HepG2 (cell line): ENCODE data around the gene COPS3. TPM values are rescaled to one million over a fixed set of nuclear protein-coding genes. Genes with fewer than 3 reads are reported as not detected.

Experiments
- BATF2 ChIP-seq: sonication (generic); formaldehyde crosslinking; IDR thresholded peaks from 2 replicates; pipeline ENCODE4 v1.8.0; 2022; ENCODE audit warnings: mild to moderate bottlenecking, missing genetic modification reagents, moderate library complexity
- CBFB ChIP-seq: sonication (generic); formaldehyde crosslinking; IDR thresholded peaks from 2 replicates; pipeline ENCODE4 v1.4.0; 2020; ENCODE audit warnings: missing genetic modification reagents
- CREB1 ChIP-seq, 2 experiments: fragments of 450-650 bp in 1 of 2; IDR thresholded peaks; 2 replicates each; pipeline ENCODE4 v1.6.1; 2016 to 2017; ENCODE audit warnings: control low read depth in 1 of 2, mild to moderate bottlenecking in 1 of 2, missing compliant biosample characterization in 1 of 2, missing genetic modification characterization in 1 of 2
- GABPB1 ChIP-seq: IDR thresholded peaks from 2 replicates; pipeline ENCODE4 v1.6.1; 2016; ENCODE audit warnings: mild to moderate bottlenecking, missing genetic modification reagents, moderate library complexity, missing compliant biosample characterization
- JUNB ChIP-seq: sonication (generic); formaldehyde crosslinking; IDR thresholded peaks from 2 replicates; pipeline ENCODE4 v1.8.0; 2022; ENCODE audit warnings: missing genetic modification reagents, mild to moderate bottlenecking, borderline replicate concordance
- KDM6A ChIP-seq: IDR thresholded peaks from 2 replicates; pipeline ENCODE4 v1.6.1; 2016; ENCODE audit warnings: low read depth
- KLF9 ChIP-seq: IDR thresholded peaks from 2 replicates; pipeline ENCODE4 v1.6.1; 2016; ENCODE audit warnings: low read depth
- MXD1 ChIP-seq: sonication (generic); formaldehyde crosslinking; IDR thresholded peaks from 2 replicates; pipeline ENCODE4 v1.4.0; 2020; ENCODE audit warnings: mild to moderate bottlenecking, missing genetic modification reagents
- MYNN ChIP-seq: sonication (generic); formaldehyde crosslinking; IDR thresholded peaks from 2 replicates; pipeline ENCODE4 v1.4.0; 2020; ENCODE audit warnings: mild to moderate bottlenecking, low read depth, missing genetic modification reagents
- NCOR1 ChIP-seq: fragments of 200-600 bp; sonication (generic); IDR thresholded peaks from 2 replicates; pipeline ENCODE4 v1.7.0; 2017; ENCODE audit warnings: antibody characterized with exemption, low read length, borderline replicate concordance
- NR1H2 ChIP-seq: sonication (generic); formaldehyde crosslinking; IDR thresholded peaks from 2 replicates; pipeline ENCODE4 v1.8.1; 2022; ENCODE audit warnings: low read depth, missing genetic modification reagents, borderline replicate concordance
- ONECUT2 ChIP-seq: sonication (generic); formaldehyde crosslinking; IDR thresholded peaks from 2 replicates; pipeline ENCODE4 v1.4.0; 2020; ENCODE audit warnings: missing genetic modification reagents
- RBAK ChIP-seq: sonication (generic); formaldehyde crosslinking; IDR thresholded peaks from 2 replicates; pipeline ENCODE4 v1.5.1; 2020; ENCODE audit warnings: mild to moderate bottlenecking, missing genetic modification reagents
- REL ChIP-seq: sonication (generic); formaldehyde crosslinking; conservative IDR thresholded peaks from 2 replicates; pipeline ENCODE4 v1.8.0; 2022; ENCODE audit warnings: mild to moderate bottlenecking, missing genetic modification reagents, moderate library complexity
- SMYD3 ChIP-seq: sonication (generic); formaldehyde crosslinking; IDR thresholded peaks from 2 replicates; pipeline ENCODE4 v1.8.1; 2023; ENCODE audit warnings: mild to moderate bottlenecking, missing genetic modification reagents
- TCF7L2 ChIP-seq: IDR thresholded peaks from 2 replicates; pipeline ENCODE4 v1.6.1; 2011; ENCODE audit warnings: mild to moderate bottlenecking, low read depth, low read length, moderate library complexity
- ZBTB3 ChIP-seq: sonication (generic); formaldehyde crosslinking; IDR thresholded peaks from 2 replicates; pipeline ENCODE4 v1.4.0; 2020; ENCODE audit warnings: low read depth, mild to moderate bottlenecking, moderate library complexity, missing genetic modification reagents, borderline replicate concordance
- ZEB1 ChIP-seq: IDR thresholded peaks from 2 replicates; pipeline ENCODE4 v1.6.1; 2012; ENCODE audit warnings: mild to moderate bottlenecking, low read depth, inconsistent platforms; ENCODE audit not compliant: insufficient replicate concordance
- ZNF136 ChIP-seq: sonication (generic); formaldehyde crosslinking; IDR thresholded peaks from 2 replicates; pipeline ENCODE4 v1.8.1; 2022; ENCODE audit warnings: low read depth, mild to moderate bottlenecking, moderate library complexity, missing genetic modification reagents
- ZNF496 ChIP-seq: sonication (generic); formaldehyde crosslinking; IDR thresholded peaks from 2 replicates; pipeline ENCODE4 v1.8.1; 2023; ENCODE audit warnings: mild to moderate bottlenecking, moderate library complexity, missing genetic modification reagents; ENCODE audit not compliant: insufficient replicate concordance
- ZNF567 ChIP-seq: sonication (generic); formaldehyde crosslinking; IDR thresholded peaks from 2 replicates; pipeline ENCODE4 v1.8.1; 2023; ENCODE audit warnings: mild to moderate bottlenecking, missing genetic modification reagents, borderline replicate concordance
- ZNF577 ChIP-seq: sonication (generic); formaldehyde crosslinking; IDR thresholded peaks from 2 replicates; pipeline ENCODE4 v1.4.0; 2020; ENCODE audit warnings: mild to moderate bottlenecking, low read depth, missing genetic modification reagents, borderline replicate concordance
- ZNF652 ChIP-seq: IDR thresholded peaks from 2 replicates; pipeline ENCODE4 v1.6.1; 2016; ENCODE audit warnings: low read depth, borderline replicate concordance
- ZNF746 ChIP-seq: sonication (generic); formaldehyde crosslinking; IDR thresholded peaks from 2 replicates; pipeline ENCODE4 v1.8.0; 2022; ENCODE audit warnings: mild to moderate bottlenecking, missing genetic modification reagents
- ZSCAN31 ChIP-seq: sonication (generic); formaldehyde crosslinking; IDR thresholded peaks from 2 replicates; pipeline ENCODE4 v1.5.0; 2020; ENCODE audit warnings: low read depth, mild to moderate bottlenecking, missing genetic modification reagents
- polyA plus RNA-seq, 8 experiments: library from polyadenylated mRNA; depleted of rRNA in 3 of 8; stranded (reverse) in 7 of 8; unstranded in 1 of 8; fragments of >200 nt; fragmentation: Illumina TruSeq in 4 of 8; extraction: Trizol in 4 of 8; gene quantifications; 2 replicates each; pipeline versions ENCODE4 v1.2.1 to v1.2.3, GENCODE V29; 2011 to 2016; ENCODE audit warnings: low read depth in 4 of 8, missing spikeins in 1 of 8, mixed read lengths in 1 of 8; ENCODE audit not compliant: insufficient read depth in 1 of 8
- total RNA-seq, 5 experiments: library from RNA; depleted of rRNA; stranded (reverse); fragments of >200 nt; fragmentation: Illumina TruSeq; extraction: Trizol; gene quantifications; 2 replicates each; pipeline ENCODE4 v1.2.3, GENCODE V29; 2016; ENCODE audit warnings: low read depth in 1 of 5
- TF ChIP-seq, protein P1 (sequence below): sonication (generic); formaldehyde crosslinking; IDR thresholded peaks from 2 replicates; pipeline ENCODE4 v1.8.0; 2022; ENCODE audit warnings: mild to moderate bottlenecking, missing genetic modification reagents, borderline replicate concordance

COPS3 gene
- total and polyA plus RNA-seq, 2 of the 13 experiments (the other 11 are each of a cell fraction or from before 2014, with no cell fraction given): 46.3 to 103 TPM

DNA sequence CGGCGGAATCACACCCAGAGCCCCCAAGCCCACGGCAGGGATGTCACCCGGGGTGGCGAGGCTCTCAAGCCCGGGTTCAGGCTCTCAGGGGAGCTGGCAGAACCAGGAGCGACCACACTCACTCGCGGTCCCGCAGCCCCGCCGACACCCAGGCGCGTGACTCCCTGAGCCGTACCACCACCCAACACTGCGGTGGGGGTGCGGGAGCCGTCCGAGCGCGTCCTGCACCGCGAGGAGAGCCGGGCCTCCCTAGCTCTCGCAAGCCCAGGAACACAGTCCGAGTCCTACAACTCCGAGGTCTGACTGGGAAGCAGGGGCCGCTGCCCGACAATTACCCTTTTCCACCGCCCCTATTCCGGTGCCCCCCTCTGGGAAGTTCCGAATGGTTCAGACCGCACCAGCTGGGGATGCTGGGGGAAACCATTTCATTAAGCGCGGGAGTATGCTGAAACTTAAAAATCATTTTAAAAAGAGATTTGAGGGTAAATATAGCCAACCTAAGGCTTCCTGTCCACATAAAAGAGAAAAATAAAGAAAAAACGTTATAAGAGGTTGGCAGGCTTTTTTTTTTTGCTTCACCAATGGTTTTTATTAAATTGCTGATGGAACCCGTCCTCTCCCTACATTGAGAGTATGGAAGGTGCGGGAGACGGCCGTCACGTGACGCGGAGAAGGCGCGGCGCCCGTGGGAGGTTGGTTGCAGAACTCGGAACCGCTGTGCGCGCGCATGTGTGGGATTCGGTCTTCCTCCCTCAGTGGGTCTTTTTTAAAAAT lies 43.8 kb downstream of the COPS3 start, which contains the start of gene FLCN (continued):
- TF ChIP-seq BATF2 (CRISPR knock-in tag): 0 out of 2 replicates have a peak, but pooled peaks have one; percentile 64
- no peak; the same call in 1 of the 2 replicates for TF ChIP-seq NCOR1
- TF ChIP-seq REL: no peak; the same call in 1 of the 2 replicates
- TF ChIP-seq ZNF567: no peak
- TF ChIP-seq KDM6A: no peak
- no peak for TF ChIP-seq JUNB (CRISPR knock-in tag)
- TF ChIP-seq ZNF652 (CRISPR knock-in tag): no peak
- no peak for TF ChIP-seq ZEB1
- peak; percentile 69; the same call in 1 of the 2 replicates for TF ChIP-seq GABPB1
- TF ChIP-seq NR1H2 (CRISPR knock-in tag): no peak
- TF ChIP-seq, protein P1, sequence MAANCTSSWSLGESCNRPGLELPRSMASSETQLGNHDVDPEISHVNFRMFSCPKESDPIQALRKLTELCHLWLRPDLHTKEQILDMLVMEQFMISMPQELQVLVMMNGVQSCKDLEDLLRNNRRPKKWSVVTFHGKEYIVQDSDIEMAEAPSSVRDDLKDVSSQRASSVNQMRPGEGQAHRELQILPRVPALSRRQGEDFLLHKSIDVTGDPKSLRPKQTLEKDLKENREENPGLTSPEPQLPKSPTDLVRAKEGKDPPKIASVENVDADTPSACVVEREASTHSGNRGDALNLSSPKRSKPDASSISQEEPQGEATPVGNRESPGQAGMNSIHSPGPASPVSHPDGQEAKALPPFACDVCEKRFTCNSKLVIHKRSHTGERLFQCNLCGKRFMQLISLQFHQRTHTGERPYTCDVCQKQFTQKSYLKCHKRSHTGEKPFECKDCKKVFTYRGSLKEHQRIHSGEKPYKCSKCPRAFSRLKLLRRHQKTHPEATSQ (CRISPR knock-in tag): no peak
- peak; percentile 92 for TF ChIP-seq CBFB (CRISPR knock-in tag)
- TF ChIP-seq ZNF577 (CRISPR knock-in tag): no peak
- no peak for TF ChIP-seq ZNF746 (CRISPR knock-in tag)
- no peak for TF ChIP-seq ONECUT2 (CRISPR knock-in tag)
- 0 out of 2 replicates have a peak, but pooled peaks have one; percentile 25 for TF ChIP-seq ZBTB3
- TF ChIP-seq RBAK (CRISPR knock-in tag): no peak
- TF ChIP-seq ZNF136 (CRISPR knock-in tag): no peak
- TF ChIP-seq MXD1 (CRISPR knock-in tag): peak; percentile 59; the same call in 1 of the 2 replicates
- TF ChIP-seq ZSCAN31 (CRISPR knock-in tag): no peak
- peak; percentile 73; the same call in 1 of the 2 replicates for TF ChIP-seq CREB1 (IDR thresholded peaks at IDR 0.05)
- no peak for TF ChIP-seq CREB1 (CRISPR knock-in tag; IDR thresholded peaks at IDR 0.05)
- TF ChIP-seq MYNN (CRISPR knock-in tag): no peak
- no peak for TF ChIP-seq ZNF496
- TF ChIP-seq KLF9 (CRISPR knock-in tag): no peak
- TF ChIP-seq TCF7L2: no peak
- TF ChIP-seq SMYD3 (CRISPR knock-in tag): 0 out of 2 replicates have a peak, but pooled peaks have one; percentile 20
